ENCODE measurements around the gene SGPL1.

The SGPL1 gene

DNA sequence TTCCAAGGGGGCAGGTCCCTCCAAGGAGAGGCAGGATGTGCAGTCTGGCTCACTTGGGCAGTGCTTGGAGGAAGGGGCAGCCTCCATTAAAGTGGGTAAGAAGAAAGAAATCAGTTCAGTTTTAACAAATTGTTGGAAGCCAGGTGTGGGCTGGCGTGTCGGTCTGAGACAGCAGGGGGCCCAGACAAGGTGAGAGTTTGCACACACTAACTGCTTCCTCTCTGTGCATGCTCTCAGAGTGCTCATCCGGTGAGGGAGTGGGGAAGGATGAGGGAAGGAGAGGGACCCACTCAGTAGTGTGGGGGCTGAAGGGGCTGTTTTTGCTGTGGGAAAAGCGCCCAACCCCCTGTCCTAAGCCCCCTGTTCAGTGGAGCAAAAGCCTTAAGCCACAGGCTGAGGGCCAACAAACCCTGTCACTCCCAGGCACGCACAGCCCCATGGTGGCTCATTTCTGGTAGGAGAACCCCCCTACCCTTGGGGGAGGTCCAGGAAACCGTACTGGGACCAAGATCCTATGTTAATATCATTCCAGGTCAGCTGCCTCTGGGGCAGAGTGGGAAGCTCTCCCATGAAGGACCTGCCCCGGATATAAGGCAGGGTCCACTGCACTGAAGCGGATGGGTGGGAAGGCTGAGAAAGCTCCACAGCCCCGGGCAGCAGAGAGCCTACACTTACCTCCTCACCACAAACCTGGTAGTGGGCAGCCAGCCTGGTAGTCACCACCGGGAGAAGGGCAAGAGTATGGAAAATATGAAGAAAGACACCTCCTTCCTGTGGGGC is 77.7 kb downstream of the SGPL1 start:
- no peak for TF ChIP-seq CTCF (IDR thresholded peaks at IDR 0.05)
- no peaks in the 10 kb centered on the region for H3K79me2 ChIP-seq
- peaks cover 9% of the 10 kb centered on the region for H3K4me1 ChIP-seq
- no peak overlapping the region for H3K4me3 ChIP-seq (ENCODE audit: low read depth, low read length)
- no peaks in the 10 kb centered on the region for H3K27me3 ChIP-seq (ENCODE audit: control insufficient read depth, insufficient read depth, low read length)
- no peak overlapping the region for H3K9ac ChIP-seq
- H3K27ac ChIP-seq = no peak overlapping the region
- H2AFZ ChIP-seq = no peak overlapping the region
- H3K36me3 ChIP-seq (ENCODE audit: control insufficient read depth, insufficient read depth, low read length) = no peaks in the 10 kb centered on the region
- H3K9me3 ChIP-seq (ENCODE audit: control insufficient read depth, low read length) = no peaks in the 10 kb centered on the region
- H3K4me2 ChIP-seq (ENCODE audit: low read length) = no peak overlapping the region

- no peaks in the 10 kb centered on the region for H3K9me3 ChIP-seq (ENCODE audit: control insufficient read depth, low read length)
- H3K4me1 ChIP-seq = peaks cover 9% of the 10 kb centered on the region
- TF ChIP-seq CTCF (IDR thresholded peaks at IDR 0.05) = no peak
- H3K4me2 ChIP-seq (ENCODE audit: low read length) = no peak overlapping the region
- no peaks in the 10 kb centered on the region for H3K79me2 ChIP-seq
- H3K4me3 ChIP-seq (ENCODE audit: low read depth, low read length) = no peak overlapping the region
- no peak overlapping the region for H2AFZ ChIP-seq
- no peaks in the 10 kb centered on the region for H3K36me3 ChIP-seq (ENCODE audit: control insufficient read depth, insufficient read depth, low read length)
- H3K27ac ChIP-seq = no peak overlapping the region
- H3K9ac ChIP-seq = no peak overlapping the region
- H3K27me3 ChIP-seq (ENCODE audit: control insufficient read depth, insufficient read depth, low read length) = no peaks in the 10 kb centered on the region
These were observed 78.7 kb downstream of the SGPL1 start for GRCh38 chr10:70894416-70894815.

DNA sequence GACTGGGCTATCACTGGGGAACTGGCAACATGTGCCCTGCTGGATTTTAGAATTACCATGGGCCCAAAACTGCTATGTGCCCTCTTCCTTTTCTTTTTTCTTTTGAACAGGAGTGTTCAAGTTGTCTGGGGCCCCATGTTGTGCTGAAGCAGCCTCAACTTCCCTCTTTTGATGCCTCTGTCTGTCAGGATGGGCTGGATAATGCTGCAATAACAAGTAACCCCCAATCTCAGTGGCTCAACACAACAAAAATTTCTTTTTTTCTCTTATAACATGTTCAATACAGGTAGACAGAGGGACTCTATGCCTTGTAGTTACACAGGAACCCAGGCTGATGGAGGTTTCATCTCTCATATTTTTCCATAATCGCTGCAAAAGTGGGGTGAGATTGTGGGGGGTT is 80.8 kb downstream of the SGPL1 start:
- no peak for TF ChIP-seq CTCF (IDR thresholded peaks at IDR 0.05)
- Histone ChIP-seq H3K36me3 (ENCODE audit: control insufficient read depth, insufficient read depth, low read length) (no peaks in the 10 kb centered on the region), H3K27me3 (ENCODE audit: control insufficient read depth, insufficient read depth, low read length) (no peaks in the 10 kb centered on the region), H3K79me2 (no peaks in the 10 kb centered on the region), H3K4me2 (ENCODE audit: low read length) (no peak overlapping the region), H2AFZ (no peak overlapping the region), H3K4me1 (peaks cover 3% of the 10 kb centered on the region), H3K9me3 (ENCODE audit: control insufficient read depth, low read length) (no peaks in the 10 kb centered on the region), H3K4me3 (ENCODE audit: low read depth, low read length) (no peak overlapping the region), H3K27ac (no peak overlapping the region), H3K9ac (no peak overlapping the region)

GRCh38 chr10:70898687-70899086 is 82.9 kb downstream of the SGPL1 start:
- Histone ChIP-seq H3K9me3 (ENCODE audit: control insufficient read depth, low read length) (no peaks in the 10 kb centered on the region), H3K4me2 (ENCODE audit: low read length) (no peak overlapping the region), H3K36me3 (ENCODE audit: control insufficient read depth, insufficient read depth, low read length) (no peaks in the 10 kb centered on the region), H2AFZ (no peak overlapping the region), H3K79me2 (no peaks in the 10 kb centered on the region), H3K27me3 (ENCODE audit: control insufficient read depth, insufficient read depth, low read length) (no peaks in the 10 kb centered on the region), H3K4me1 (no peaks in the 10 kb centered on the region), H3K27ac (no peak overlapping the region), H3K4me3 (ENCODE audit: low read depth, low read length) (no peak overlapping the region), H3K9ac (no peak overlapping the region)
- TF ChIP-seq CTCF (IDR thresholded peaks at IDR 0.05) = no peak

GRCh38 chr10:70899096-70899495 is 83.3 kb downstream of the SGPL1 start:
- Histone ChIP-seq H3K4me1 (no peaks in the 10 kb centered on the region), H3K9me3 (ENCODE audit: control insufficient read depth, low read length) (no peaks in the 10 kb centered on the region), H2AFZ (no peak overlapping the region), H3K27ac (no peak overlapping the region), H3K9ac (no peak overlapping the region), H3K4me2 (ENCODE audit: low read length) (no peak overlapping the region), H3K36me3 (ENCODE audit: control insufficient read depth, insufficient read depth, low read length) (no peaks in the 10 kb centered on the region), H3K79me2 (no peaks in the 10 kb centered on the region), H3K27me3 (ENCODE audit: control insufficient read depth, insufficient read depth, low read length) (no peaks in the 10 kb centered on the region), H3K4me3 (ENCODE audit: low read depth, low read length) (no peak overlapping the region)
- TF ChIP-seq CTCF (IDR thresholded peaks at IDR 0.05) = no peak

Measured in parathyroid adenoma (tissue), 2 donors.